A673 (cell line): ENCODE results near the gene CTDNEP1. TPM values are rescaled to one million over a fixed set of nuclear protein-coding genes. Genes with fewer than 3 reads are reported as not detected.

ENCODE experiments used
- BruUV-seq: library from RNA; stranded (reverse); fragments of 400-500 nt; replicated peaks from 2 replicates; lab custom pipeline; 2021; lab: Mats Ljungman, UMichigan
- CTCF ChIA-PET: fragments of 300-600 bp; sonication (Branson Sonifier 250); formaldehyde crosslinking; loops from one replicate; lab custom pipeline; 2022; ENCODE audit warnings: antibody characterized with exemption; lab: Charles Lee
- POLR2A ChIA-PET: fragments of 300-600 bp; sonication (Branson Sonifier 250); formaldehyde crosslinking; loops from one replicate; lab custom pipeline; 2022; ENCODE audit warnings: antibody characterized with exemption; ENCODE audit not compliant: low non-redundant PET; lab: Charles Lee
- DNase-seq: peaks from one replicate; pipeline ENCODE4 v3.0.0-alpha.2; 2015; ENCODE audit warnings: low spot score
- H3K27ac ChIP-seq: fragments of 200-600 bp; sonication (generic); 2 replicates; pipeline ENCODE4 v1.5.1; 2016; ENCODE audit warnings: mixed run types, low read depth, mild to moderate bottlenecking, mixed read lengths, antibody characterized with exemption, low read length; ENCODE audit not compliant: poor library complexity, severe bottlenecking
- H3K27me3 ChIP-seq: fragments of 200-600 bp; sonication (generic); replicated peaks from 2 replicates; pipeline ENCODE4 v1.6.1; 2017; ENCODE audit warnings: mixed run types, low read depth, mild to moderate bottlenecking, mixed read lengths, antibody characterized with exemption, low read length; ENCODE audit not compliant: insufficient read depth, poor library complexity
- H3K36me3 ChIP-seq: fragments of 200-600 bp; sonication (generic); 2 replicates; pipeline ENCODE4 v1.6.1; 2016; ENCODE audit warnings: mixed run types, mild to moderate bottlenecking, mixed read lengths, antibody characterized with exemption, low read length; ENCODE audit not compliant: insufficient read depth, poor library complexity, severe bottlenecking
- H3K4me1 ChIP-seq: fragments of 200-600 bp; sonication (generic); 2 replicates; pipeline ENCODE4 v1.6.1; 2017; ENCODE audit warnings: mixed run types, mild to moderate bottlenecking, mixed read lengths, antibody characterized with exemption, low read length; ENCODE audit not compliant: insufficient read depth, poor library complexity, severe bottlenecking
- H3K4me3 ChIP-seq: fragments of 200-600 bp; sonication (generic); 2 replicates; pipeline ENCODE4 v1.5.1; 2016; ENCODE audit warnings: low read depth, mixed run types, mild to moderate bottlenecking, mixed read lengths, low read length; ENCODE audit not compliant: poor library complexity, severe bottlenecking
- H3K9me3 ChIP-seq: fragments of 200-600 bp; sonication (generic); 2 replicates; pipeline ENCODE4 v1.6.1; 2016; ENCODE audit warnings: mixed run types, low read depth, mild to moderate bottlenecking, mixed read lengths, antibody characterized with exemption, low read length; ENCODE audit not compliant: poor library complexity, severe bottlenecking
- CTCF ChIP-seq: fragments of 300-800, 200-600 bp; sonication (generic); conservative IDR thresholded peaks from 2 replicates; pipeline ENCODE4 v1.5.1; 2017; ENCODE audit warnings: low read depth, mild to moderate bottlenecking, antibody characterized with exemption, low read length, moderate library complexity, mixed read lengths
- EZH2 ChIP-seq: fragments of 200-600 bp; sonication (generic); IDR thresholded peaks from 2 replicates; pipeline ENCODE4 v1.6.1; 2017; ENCODE audit warnings: borderline replicate concordance, low read depth, mild to moderate bottlenecking, mixed read lengths, antibody characterized with exemption, low read length; ENCODE audit not compliant: poor library complexity, severe bottlenecking
- intact Hi-C: fragments of 100-400 bp; cut with micrococcal nuclease; formaldehyde crosslinking; loops from one replicate; pipeline ENCODE4 v1.10.0; 2022; ENCODE audit not compliant: unreplicated experiment
- total RNA-seq: library from RNA; stranded (reverse); gene quantifications from 2 replicates; pipeline ENCODE4 v1.2.3, GENCODE V29; 2021

CTDNEP1 gene
- total RNA-seq, 1 experiment from 2014 or later = 175 TPM

DNA sequence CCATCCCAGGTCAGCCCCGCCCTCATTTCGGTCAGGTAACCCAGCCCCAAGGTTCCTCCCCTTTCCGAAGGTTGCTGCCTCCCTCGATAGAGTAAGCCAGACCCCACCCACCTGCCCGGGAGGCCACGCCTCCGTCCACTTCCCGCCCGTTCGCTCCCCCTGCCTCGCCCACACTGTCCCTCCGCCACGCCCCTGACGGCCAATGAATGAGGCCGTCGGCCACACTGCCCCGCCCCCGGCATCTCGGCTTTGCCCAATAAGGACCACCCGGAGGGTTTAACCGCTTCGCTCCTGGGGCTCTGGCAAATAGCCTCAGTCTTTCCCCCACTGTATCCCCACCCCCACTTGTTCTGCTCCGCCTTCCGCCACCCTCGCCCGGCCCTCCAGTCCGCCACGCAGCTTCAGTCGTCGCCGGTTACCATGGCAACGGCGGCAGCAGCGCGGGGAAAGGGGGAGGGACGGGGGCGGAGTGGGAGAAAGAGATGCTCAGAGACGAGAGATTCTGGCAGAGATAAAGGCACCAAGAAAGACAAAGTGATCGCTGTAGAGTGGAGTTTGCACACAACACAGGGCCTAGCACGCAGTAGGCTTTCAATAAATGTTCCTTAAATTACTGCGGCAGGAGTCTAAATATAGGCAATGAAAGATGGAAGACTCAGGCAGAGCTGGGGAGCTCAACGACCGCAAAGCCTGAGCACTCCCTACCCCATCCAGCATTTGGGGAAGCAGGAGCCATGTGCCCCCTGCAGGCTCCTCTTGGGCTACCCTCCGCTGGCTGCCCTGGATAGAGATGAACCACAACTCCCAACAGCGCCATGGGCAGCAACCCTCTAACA is 37.0 kb downstream of the CTDNEP1 start:
- peak overlapping the region; percentile 79 for H3K27ac ChIP-seq
- peak; percentile 99 for DNase-seq
- intact Hi-C loops = no loop called here
- peak overlapping the region; percentile 73 for H3K4me3 ChIP-seq
- no peak for TF ChIP-seq EZH2
- peak; percentile 66 for TF ChIP-seq CTCF
- no peaks in the 10 kb centered on the region for H3K27me3 ChIP-seq
- ChIA-PET CTCF (interaction anchor here (0.6 to 1.3 kb wide), 8 partner anchors 10 to 473 kb away, joined by 3 to 7 read pairs (median 3); partner anchors contain the start of genes SLC16A13, SLC2A4, TP53 and WRAP53), POLR2A (interaction anchor here (0.6 to 0.8 kb wide), 2 partner anchors 17 to 20 kb away, joined by 3 to 5 read pairs; partner anchors contain the start of gene DVL2)
- H3K36me3 ChIP-seq = no peaks in the 10 kb centered on the region
- BruUV-seq = no TSS peak
- peaks cover 50% of the 10 kb centered on the region for H3K4me1 ChIP-seq
- H3K9me3 ChIP-seq = no peaks in the 10 kb centered on the region

DNA sequence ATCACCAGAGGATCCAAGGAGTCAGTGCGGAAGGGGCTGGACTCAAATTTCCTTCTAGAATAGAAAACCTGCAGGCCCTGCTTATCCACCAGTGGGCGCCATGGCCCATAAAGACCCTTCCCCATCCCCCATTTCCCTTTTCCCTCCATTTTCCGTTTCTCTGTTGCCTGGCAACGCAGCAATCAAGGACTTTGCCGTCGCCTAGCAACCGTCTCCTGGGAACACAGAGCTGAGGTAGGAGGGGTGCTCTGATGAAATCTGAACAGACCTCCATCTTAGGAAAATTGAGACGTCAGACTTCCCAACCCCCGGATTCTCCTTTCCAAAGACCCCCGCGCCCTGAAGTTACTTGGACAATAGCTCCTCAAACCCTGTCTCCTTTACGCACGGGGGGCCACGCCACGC is 37.6 kb downstream of the CTDNEP1 start:
- DNase-seq = peak; percentile 97
- ChIA-PET POLR2A (interaction anchor here (0.6 to 0.8 kb wide), 2 partner anchors 18 to 20 kb away, joined by 3 to 5 read pairs; partner anchors contain the start of gene DVL2), CTCF (interaction anchor here (0.7 to 1.3 kb wide), 6 partner anchors 9 to 474 kb away, joined by 3 to 7 read pairs (median 3); partner anchors contain the start of genes SLC16A13, TP53 and WRAP53)
- Histone ChIP-seq H3K4me3 (peak overlapping the region; percentile 73), H3K9me3 (no peaks in the 10 kb centered on the region), H3K36me3 (no peaks in the 10 kb centered on the region), H3K27ac (peak overlapping the region; percentile 79), H3K4me1 (peaks cover 47% of the 10 kb centered on the region), H3K27me3 (no peaks in the 10 kb centered on the region)
- no peak for TF ChIP-seq EZH2
- TF ChIP-seq CTCF = peak; percentile 77
- no TSS peak for BruUV-seq
- intact Hi-C loops = no loop called here

GRCh38 chr17:7211491-7212273 is 39.9 kb downstream of the CTDNEP1 start:
- Histone ChIP-seq H3K4me1 (peaks cover 51% of the 10 kb centered on the region), H3K36me3 (no peaks in the 10 kb centered on the region), H3K27me3 (no peaks in the 10 kb centered on the region), H3K9me3 (no peaks in the 10 kb centered on the region), H3K27ac (peak overlapping the region; percentile 48), H3K4me3 (peak overlapping the region; percentile 37)
- no peak for TF ChIP-seq CTCF
- no peak for TF ChIP-seq EZH2
- no TSS peak for BruUV-seq
- DNase-seq = peak; percentile 21
- POLR2A ChIA-PET = no interaction called here
- CTCF ChIA-PET = no interaction called here
- intact Hi-C loops = no loop called here
